ENCODE results near the gene RPL10A.
"Not testable (repeated sequence)": the region's sequence is repeated elsewhere in the genome, so short reads cannot be mapped to it uniquely, and the experiment has no call there.

Gene RPL10A

DNA sequence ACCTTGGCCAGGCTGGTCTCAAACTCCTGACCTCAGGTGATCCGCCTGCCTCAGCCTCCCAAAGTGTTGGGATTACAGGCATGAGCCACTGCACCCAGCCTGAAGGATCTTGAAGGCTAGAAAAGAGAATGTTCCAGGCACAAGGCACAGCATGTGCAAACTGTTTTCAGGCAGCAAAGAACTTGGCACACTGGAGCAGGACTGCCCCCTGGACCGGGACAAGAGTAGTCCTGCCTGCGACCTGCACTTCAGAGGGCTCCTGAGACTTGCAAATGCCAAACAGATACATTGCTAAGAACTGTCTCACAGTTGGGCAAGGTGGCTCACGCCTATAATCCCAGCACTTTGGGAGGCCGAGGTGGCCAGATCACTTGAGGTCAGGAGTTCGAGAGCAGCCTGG, 47.7 kb downstream of the RPL10A start:
- not testable (repeated sequence) for DNase-seq

DNA sequence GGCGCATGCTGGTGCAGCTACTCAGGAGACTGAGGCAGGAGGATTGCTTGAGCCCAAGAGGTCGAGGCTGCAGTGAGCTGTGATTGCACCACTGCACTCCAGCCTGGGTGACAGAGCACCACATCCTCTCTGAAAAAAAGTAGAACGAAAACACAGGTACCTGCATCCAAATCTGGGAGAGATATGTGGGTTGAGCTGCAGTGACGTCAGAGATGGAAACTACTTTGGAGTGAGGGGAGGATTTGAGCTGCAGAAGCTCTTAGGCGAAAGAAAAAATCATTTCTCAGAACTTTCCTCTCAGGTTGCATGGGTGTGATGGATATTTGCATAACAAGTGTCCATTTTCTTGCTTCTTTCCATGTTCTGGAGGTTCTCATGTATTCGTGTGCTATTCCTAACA, 48.5 kb downstream of the RPL10A start:
- no peak for DNase-seq

DNA sequence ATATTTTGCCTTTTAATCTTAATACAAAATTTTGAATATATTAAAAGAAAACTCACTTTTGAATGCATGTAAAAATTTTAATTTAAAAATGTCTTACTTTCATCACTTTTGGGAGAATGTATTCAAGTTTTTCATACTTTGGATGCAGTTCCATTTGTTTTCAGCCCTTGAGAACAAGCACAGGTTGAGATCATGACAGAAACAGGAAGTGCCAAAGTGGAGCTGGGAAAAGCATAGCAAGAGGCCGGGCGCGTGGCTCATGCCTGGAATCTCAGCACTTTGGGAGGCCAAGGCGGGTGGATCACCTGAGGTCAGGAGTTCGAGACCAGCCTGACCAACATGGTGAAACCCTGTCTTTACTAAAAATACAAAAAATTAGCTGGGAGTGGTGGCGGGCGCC, 49.8 kb downstream of the RPL10A start:
- not testable (repeated sequence) for DNase-seq

DNA sequence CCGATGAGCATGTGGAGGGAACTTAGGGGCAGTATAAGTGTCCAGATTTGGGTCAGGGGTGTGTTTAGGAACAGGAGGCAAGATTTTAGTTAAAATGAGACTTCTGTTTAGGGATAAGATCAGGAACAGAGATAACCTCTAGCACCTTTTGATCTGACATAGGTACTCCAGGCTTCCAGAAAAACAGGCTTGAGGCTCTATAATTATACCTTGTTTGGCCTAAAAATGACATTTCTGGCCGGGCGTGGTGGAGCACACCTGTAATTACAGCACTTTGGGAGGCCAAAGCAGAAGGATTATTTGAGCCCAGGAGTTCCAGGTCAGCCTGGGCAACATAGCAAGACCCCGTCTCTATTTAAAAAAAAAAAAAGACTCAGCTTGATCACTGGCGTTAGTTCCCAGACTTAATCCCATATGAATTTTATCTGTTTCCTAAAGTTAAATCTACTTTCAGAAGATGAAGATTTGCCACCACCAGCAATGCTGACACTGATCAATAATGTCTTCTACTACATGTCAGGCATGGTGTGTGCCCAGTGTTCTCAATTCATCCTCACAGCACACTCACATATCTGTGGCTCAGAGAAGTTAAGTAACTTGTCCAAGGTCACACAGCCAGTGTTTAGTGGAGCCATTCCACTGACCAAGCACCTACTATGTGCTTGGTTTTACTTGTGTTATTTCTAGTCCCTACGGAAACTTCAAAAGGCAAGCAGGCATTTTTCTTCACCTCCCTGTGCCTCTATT, 50.5 kb downstream of the RPL10A start:
- no peak for DNase-seq

DNA sequence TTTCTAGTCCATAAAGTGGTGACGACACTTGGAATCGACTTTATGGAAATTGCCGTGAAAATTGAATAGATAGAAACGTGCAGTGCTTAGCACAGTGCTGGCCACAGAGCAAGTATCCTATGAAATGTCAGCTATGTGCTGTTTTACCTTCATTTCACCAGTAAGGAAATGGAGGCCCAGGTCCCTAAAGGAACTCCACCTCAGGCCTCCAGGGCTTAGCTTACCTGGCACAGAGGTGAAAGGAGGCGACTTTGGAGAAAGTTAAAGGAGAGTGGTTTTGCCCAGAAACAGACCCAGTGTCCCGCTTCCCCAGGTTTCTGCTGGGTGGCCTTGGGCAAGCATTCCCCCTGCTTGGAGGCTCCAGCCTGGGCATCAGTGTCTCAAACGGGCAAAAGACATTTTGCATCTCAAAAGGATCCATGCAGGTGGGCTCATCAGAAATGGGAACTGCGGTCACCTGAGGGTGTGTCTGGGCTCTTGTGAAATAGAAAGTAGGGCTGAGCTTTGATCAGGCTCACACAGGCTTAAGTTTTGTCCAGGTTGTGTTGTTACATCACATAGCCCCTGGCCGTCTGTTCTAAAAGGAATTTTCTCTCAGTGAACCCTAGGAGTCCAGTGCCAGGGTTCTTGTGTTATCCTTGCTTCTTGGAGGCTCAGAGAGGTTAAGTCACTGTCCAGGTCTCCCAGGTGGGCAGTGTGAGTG, 51.3 kb downstream of the RPL10A start:
- DNase-seq, result peak; percentile 21

Data from RPMI8226 (cell line).